ENCODE data around the gene MMS22L.

MMS22L gene

GRCh38 chr6:97138581-97138980, 144.4 kb downstream of the MMS22L start:
- DNase-seq (ENCODE audit: low read depth, low spot score): no peak

GRCh38 chr6:97136626-97137358, 146.2 kb downstream of the MMS22L start:
- no peak for DNase-seq (ENCODE audit: low read depth, low spot score)

- DNase-seq (ENCODE audit: low read depth, low spot score): no peak
Measured at GRCh38 chr6:97133067-97133466, 149.9 kb downstream of the MMS22L start.

GRCh38 chr6:97129106-97129505, 153.9 kb downstream of the MMS22L start:
- DNase-seq (ENCODE audit: low read depth, low spot score): no peak

GRCh38 chr6:97128507-97128906, 154.5 kb downstream of the MMS22L start:
- DNase-seq (ENCODE audit: low read depth, low spot score): no peak

GRCh38 chr6:97123652-97124051, 159.4 kb downstream of the MMS22L start:
- DNase-seq (ENCODE audit: low read depth, low spot score): no peak

- no peak for DNase-seq (ENCODE audit: low read depth, low spot score)
Measured at GRCh38 chr6:97123112-97123511, 159.9 kb downstream of the MMS22L start.

- no peak for DNase-seq (ENCODE audit: low read depth, low spot score)
Measured at GRCh38 chr6:97120511-97120910, 162.5 kb downstream of the MMS22L start.

GRCh38 chr6:97114645-97115044, 168.4 kb downstream of the MMS22L start:
- DNase-seq (ENCODE audit: low read depth, low spot score): no peak

- no peak for DNase-seq (ENCODE audit: low read depth, low spot score)
Measured at GRCh38 chr6:97113170-97113569, 169.8 kb downstream of the MMS22L start.

GRCh38 chr6:97111243-97111642, 171.8 kb downstream of the MMS22L start:
- no peak for DNase-seq (ENCODE audit: low read depth, low spot score)

- no peak for DNase-seq (ENCODE audit: low read depth, low spot score)
Measured at GRCh38 chr6:97110626-97111025, 172.4 kb downstream of the MMS22L start.

GRCh38 chr6:97110149-97110548, 172.9 kb downstream of the MMS22L start:
- no peak for DNase-seq (ENCODE audit: low read depth, low spot score)

GRCh38 chr6:97109444-97109843, 173.6 kb downstream of the MMS22L start:
- DNase-seq (ENCODE audit: low read depth, low spot score): no peak

GRCh38 chr6:97102145-97102790, 180.7 kb downstream of the MMS22L start:
- DNase-seq (ENCODE audit: low read depth, low spot score): no peak

GRCh38 chr6:97100696-97101095, 182.3 kb downstream of the MMS22L start:
- no peak for DNase-seq (ENCODE audit: low read depth, low spot score)

- DNase-seq (ENCODE audit: low read depth, low spot score): no peak
Measured at GRCh38 chr6:97097068-97098047, 185.7 kb downstream of the MMS22L start.

- DNase-seq (ENCODE audit: low read depth, low spot score): no peak
Measured at GRCh38 chr6:97095311-97095850, 187.6 kb downstream of the MMS22L start.

GRCh38 chr6:97094376-97094775, 188.6 kb downstream of the MMS22L start:
- no peak for DNase-seq (ENCODE audit: low read depth, low spot score)

- no peak for DNase-seq (ENCODE audit: low read depth, low spot score)
Measured at GRCh38 chr6:97092673-97093305, 190.2 kb downstream of the MMS22L start.

Measured in activated CD4-positive, CD25-positive, alpha-beta regulatory T cell treated with anti-CD3 and anti-CD28 coated beads, Interleukin-2, amount 50 U/mL, for 16 hours (primary cell).